HepG2 (cell line): ENCODE data around the gene MRPL28. TPM values are rescaled to one million over a fixed set of nuclear protein-coding genes. Genes with fewer than 3 reads are reported as not detected.
A peak's percentile ranks its signal among the peaks of the same experiment; 100 is the strongest.

ENCODE experiments used
- AGO1 ChIP-seq: fragments of 200-400 bp; formaldehyde crosslinking; IDR thresholded peaks from 2 replicates; pipeline ENCODE4 v1.6.1; 2017; ENCODE audit warnings: mild to moderate bottlenecking, low read depth, low read length, moderate library complexity; ENCODE audit not compliant: poor library complexity, severe bottlenecking
- ATM ChIP-seq: fragments of 450-650 bp; IDR thresholded peaks from 2 replicates; pipeline ENCODE4 v1.7.1; 2017; ENCODE audit warnings: mild to moderate bottlenecking, borderline replicate concordance
- MED8 ChIP-seq: sonication (generic); formaldehyde crosslinking; IDR thresholded peaks from 2 replicates; pipeline ENCODE4 v1.8.1; 2023; ENCODE audit warnings: mild to moderate bottlenecking, missing genetic modification reagents; ENCODE audit not compliant: insufficient replicate concordance
- NFKBIZ ChIP-seq: IDR thresholded peaks from 2 replicates; pipeline ENCODE4 v1.6.1; 2018; ENCODE audit warnings: missing genetic modification reagents, missing compliant biosample characterization
- RARA ChIP-seq: IDR thresholded peaks from 2 replicates; pipeline ENCODE4 v1.6.1; 2016; ENCODE audit warnings: missing genetic modification reagents, missing compliant biosample characterization
- SP140L ChIP-seq: sonication (generic); formaldehyde crosslinking; IDR thresholded peaks from 2 replicates; pipeline ENCODE4 v1.4.0; 2020; ENCODE audit warnings: missing genetic modification reagents, borderline replicate concordance
- U2AF2 ChIP-seq: fragments of 200-400 bp; formaldehyde crosslinking; IDR thresholded peaks from 2 replicates; pipeline ENCODE4 v1.6.1; 2017; ENCODE audit warnings: low read depth, mild to moderate bottlenecking, low read length
- ZBTB43 ChIP-seq: sonication (generic); formaldehyde crosslinking; conservative IDR thresholded peaks from 2 replicates; pipeline ENCODE4 v1.4.0; 2020; ENCODE audit warnings: missing genetic modification reagents
- ZNF101 ChIP-seq: sonication (generic); formaldehyde crosslinking; IDR thresholded peaks from 2 replicates; pipeline ENCODE4 v1.4.0; 2020; ENCODE audit warnings: mild to moderate bottlenecking, low read depth, missing genetic modification reagents, borderline replicate concordance
- ZNF251 ChIP-seq: sonication (generic); formaldehyde crosslinking; IDR thresholded peaks from 2 replicates; pipeline ENCODE4 v1.9.0; 2021; ENCODE audit warnings: mild to moderate bottlenecking, missing genetic modification reagents
- ZNF30 ChIP-seq: sonication (generic); formaldehyde crosslinking; IDR thresholded peaks from 2 replicates; pipeline ENCODE4 v1.5.0; 2020; ENCODE audit warnings: mild to moderate bottlenecking, missing genetic modification reagents
- ZNF530 ChIP-seq: sonication (generic); formaldehyde crosslinking; IDR thresholded peaks from 2 replicates; pipeline ENCODE4 v1.5.0; 2020; ENCODE audit warnings: low read depth, mild to moderate bottlenecking, missing genetic modification reagents
- ZNF614 ChIP-seq: IDR thresholded peaks from 2 replicates; pipeline ENCODE4 v1.6.1; 2018; ENCODE audit warnings: missing biosample characterization, missing genetic modification reagents, inconsistent platforms, borderline replicate concordance
- polyA plus RNA-seq, 8 experiments: library from polyadenylated mRNA; depleted of rRNA in 3 of 8; stranded (reverse) in 7 of 8; unstranded in 1 of 8; fragments of >200 nt; fragmentation: Illumina TruSeq in 4 of 8; extraction: Trizol in 4 of 8; gene quantifications; 2 replicates each; pipeline versions ENCODE4 v1.2.1 to v1.2.3, GENCODE V29; 2011 to 2016; ENCODE audit warnings: low read depth in 4 of 8, missing spikeins in 1 of 8, mixed read lengths in 1 of 8; ENCODE audit not compliant: insufficient read depth in 1 of 8
- total RNA-seq, 5 experiments: library from RNA; depleted of rRNA; stranded (reverse); fragments of >200 nt; fragmentation: Illumina TruSeq; extraction: Trizol; gene quantifications; 2 replicates each; pipeline ENCODE4 v1.2.3, GENCODE V29; 2016; ENCODE audit warnings: low read depth in 1 of 5
- TF ChIP-seq, protein P1 (sequence below): IDR thresholded peaks from 2 replicates; pipeline ENCODE4 v1.6.1; 2016; ENCODE audit warnings: missing biosample characterization, missing genetic modification reagents, low read depth
- TF ChIP-seq, protein P2 (sequence below): sonication (generic); formaldehyde crosslinking; IDR thresholded peaks from 2 replicates; pipeline ENCODE4 v1.8.1; 2023; ENCODE audit warnings: mild to moderate bottlenecking, missing genetic modification reagents
- TF ChIP-seq, protein P3 (sequence below): sonication (generic); formaldehyde crosslinking; IDR thresholded peaks from 2 replicates; pipeline ENCODE4 v1.5.0; 2020; ENCODE audit warnings: mild to moderate bottlenecking, missing genetic modification reagents, moderate library complexity
- TF ChIP-seq, protein P4 (sequence below): sonication (generic); formaldehyde crosslinking; IDR thresholded peaks from 2 replicates; pipeline ENCODE4 v1.4.0; 2020; ENCODE audit warnings: missing genetic modification reagents, mild to moderate bottlenecking, borderline replicate concordance
- TF ChIP-seq, protein P5 (sequence below): sonication (generic); formaldehyde crosslinking; IDR thresholded peaks from 2 replicates; pipeline ENCODE4 v1.4.0; 2020; ENCODE audit warnings: missing genetic modification reagents

Gene MRPL28
- total and polyA plus RNA-seq, 2 of the 13 experiments (the other 11 are each of a cell fraction or from before 2014, with no cell fraction given) = 114 to 135 TPM

DNA sequence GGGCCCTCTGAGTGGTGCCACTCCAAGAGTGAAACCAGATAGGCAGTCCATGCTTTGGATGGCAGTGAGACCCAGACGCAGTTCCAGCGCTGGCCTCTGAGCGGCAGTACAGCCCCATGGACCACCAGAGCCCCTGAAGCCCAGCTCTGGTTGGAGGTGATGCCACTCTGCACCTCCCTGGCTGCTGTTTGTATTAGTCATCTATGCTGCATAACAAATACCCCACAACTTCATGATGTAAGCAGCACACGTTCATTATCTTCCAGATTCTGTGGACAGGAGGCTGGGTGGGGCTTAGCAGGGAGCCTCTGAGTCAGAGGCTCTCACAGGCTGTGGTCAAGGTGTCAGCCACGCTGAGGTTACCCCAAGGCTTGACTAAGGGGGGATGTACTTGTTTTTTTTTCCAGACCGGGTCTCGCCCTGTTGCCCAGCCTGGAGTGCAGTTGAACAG lies 21.6 kb upstream of the MRPL28 start (continued):
- TF ChIP-seq RARA (CRISPR knock-in tag) (no peak), ZNF101 (no peak), ZNF30 (no peak), MED8 (no peak), ATM (no peak), NFKBIZ (CRISPR knock-in tag) (no peak), ZBTB43 (CRISPR knock-in tag) (no peak), U2AF2 (no peak), AGO1 (no peak), SP140L (CRISPR knock-in tag) (no peak), ZNF614 (CRISPR knock-in tag) (no peak; the same call in 1 of the 2 replicates), ZNF251 (CRISPR knock-in tag) (no peak), ZNF530 (CRISPR knock-in tag) (no peak)
- TF ChIP-seq, protein P1, sequence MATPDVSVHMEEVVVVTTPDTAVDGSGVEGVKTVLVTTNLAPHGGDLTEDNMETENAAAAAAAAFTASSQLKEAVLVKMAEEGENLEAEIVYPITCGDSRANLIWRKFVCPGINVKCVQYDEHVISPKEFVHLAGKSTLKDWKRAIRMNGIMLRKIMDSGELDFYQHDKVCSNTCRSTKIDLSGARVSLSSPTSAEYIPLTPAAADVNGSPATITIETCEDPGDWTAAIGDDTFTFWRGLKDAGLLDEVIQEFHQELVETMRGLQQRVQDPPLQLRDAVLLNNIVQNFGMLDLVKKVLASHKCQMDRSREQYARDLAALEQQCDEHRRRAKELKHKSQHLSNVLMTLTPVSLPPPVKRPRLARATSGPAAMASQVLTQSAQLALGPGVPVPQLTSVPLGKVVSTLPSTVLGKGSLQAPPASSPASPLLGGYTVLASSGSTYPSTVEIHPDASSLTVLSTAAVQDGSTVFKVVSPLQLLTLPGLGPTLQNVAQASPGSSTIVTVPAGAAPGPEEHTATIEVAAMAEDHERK (CRISPR knock-in tag) = no peak
- TF ChIP-seq, protein P2, sequence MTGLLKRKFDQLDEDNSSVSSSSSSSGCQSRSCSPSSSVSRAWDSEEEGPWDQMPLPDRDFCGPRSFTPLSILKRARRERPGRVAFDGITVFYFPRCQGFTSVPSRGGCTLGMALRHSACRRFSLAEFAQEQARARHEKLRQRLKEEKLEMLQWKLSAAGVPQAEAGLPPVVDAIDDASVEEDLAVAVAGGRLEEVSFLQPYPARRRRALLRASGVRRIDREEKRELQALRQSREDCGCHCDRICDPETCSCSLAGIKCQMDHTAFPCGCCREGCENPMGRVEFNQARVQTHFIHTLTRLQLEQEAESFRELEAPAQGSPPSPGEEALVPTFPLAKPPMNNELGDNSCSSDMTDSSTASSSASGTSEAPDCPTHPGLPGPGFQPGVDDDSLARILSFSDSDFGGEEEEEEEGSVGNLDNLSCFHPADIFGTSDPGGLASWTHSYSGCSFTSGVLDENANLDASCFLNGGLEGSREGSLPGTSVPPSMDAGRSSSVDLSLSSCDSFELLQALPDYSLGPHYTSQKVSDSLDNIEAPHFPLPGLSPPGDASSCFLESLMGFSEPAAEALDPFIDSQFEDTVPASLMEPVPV (CRISPR knock-in tag) = no peak
- TF ChIP-seq, protein P3, sequence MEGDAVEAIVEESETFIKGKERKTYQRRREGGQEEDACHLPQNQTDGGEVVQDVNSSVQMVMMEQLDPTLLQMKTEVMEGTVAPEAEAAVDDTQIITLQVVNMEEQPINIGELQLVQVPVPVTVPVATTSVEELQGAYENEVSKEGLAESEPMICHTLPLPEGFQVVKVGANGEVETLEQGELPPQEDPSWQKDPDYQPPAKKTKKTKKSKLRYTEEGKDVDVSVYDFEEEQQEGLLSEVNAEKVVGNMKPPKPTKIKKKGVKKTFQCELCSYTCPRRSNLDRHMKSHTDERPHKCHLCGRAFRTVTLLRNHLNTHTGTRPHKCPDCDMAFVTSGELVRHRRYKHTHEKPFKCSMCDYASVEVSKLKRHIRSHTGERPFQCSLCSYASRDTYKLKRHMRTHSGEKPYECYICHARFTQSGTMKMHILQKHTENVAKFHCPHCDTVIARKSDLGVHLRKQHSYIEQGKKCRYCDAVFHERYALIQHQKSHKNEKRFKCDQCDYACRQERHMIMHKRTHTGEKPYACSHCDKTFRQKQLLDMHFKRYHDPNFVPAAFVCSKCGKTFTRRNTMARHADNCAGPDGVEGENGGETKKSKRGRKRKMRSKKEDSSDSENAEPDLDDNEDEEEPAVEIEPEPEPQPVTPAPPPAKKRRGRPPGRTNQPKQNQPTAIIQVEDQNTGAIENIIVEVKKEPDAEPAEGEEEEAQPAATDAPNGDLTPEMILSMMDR = peak; percentile 97
- TF ChIP-seq, protein P4, sequence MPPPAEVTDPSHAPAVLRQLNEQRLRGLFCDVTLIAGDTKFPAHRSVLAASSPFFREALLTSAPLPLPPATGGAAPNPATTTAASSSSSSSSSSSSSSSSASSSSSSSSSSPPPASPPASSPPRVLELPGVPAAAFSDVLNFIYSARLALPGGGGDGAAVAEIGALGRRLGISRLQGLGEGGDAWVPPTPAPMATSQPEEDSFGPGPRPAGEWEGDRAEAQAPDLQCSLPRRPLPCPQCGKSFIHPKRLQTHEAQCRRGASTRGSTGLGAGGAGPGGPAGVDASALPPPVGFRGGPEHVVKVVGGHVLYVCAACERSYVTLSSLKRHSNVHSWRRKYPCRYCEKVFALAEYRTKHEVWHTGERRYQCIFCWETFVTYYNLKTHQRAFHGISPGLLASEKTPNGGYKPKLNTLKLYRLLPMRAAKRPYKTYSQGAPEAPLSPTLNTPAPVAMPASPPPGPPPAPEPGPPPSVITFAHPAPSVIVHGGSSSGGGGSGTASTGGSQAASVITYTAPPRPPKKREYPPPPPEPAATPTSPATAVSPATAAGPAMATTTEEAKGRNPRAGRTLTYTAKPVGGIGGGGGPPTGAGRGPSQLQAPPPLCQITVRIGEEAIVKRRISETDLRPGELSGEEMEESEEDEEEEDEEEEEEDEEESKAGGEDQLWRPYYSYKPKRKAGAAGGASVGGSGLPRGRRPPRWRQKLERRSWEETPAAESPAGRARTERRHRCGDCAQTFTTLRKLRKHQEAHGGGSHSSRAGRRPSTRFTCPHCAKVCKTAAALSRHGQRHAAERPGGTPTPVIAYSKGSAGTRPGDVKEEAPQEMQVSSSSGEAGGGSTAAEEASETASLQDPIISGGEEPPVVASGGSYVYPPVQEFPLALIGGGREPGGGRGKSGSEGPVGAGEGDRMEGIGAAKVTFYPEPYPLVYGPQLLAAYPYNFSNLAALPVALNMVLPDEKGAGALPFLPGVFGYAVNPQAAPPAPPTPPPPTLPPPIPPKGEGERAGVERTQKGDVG (CRISPR knock-in tag) = 0 out of 2 replicates have a peak, but pooled peaks have one; percentile 27
- TF ChIP-seq, protein P5, sequence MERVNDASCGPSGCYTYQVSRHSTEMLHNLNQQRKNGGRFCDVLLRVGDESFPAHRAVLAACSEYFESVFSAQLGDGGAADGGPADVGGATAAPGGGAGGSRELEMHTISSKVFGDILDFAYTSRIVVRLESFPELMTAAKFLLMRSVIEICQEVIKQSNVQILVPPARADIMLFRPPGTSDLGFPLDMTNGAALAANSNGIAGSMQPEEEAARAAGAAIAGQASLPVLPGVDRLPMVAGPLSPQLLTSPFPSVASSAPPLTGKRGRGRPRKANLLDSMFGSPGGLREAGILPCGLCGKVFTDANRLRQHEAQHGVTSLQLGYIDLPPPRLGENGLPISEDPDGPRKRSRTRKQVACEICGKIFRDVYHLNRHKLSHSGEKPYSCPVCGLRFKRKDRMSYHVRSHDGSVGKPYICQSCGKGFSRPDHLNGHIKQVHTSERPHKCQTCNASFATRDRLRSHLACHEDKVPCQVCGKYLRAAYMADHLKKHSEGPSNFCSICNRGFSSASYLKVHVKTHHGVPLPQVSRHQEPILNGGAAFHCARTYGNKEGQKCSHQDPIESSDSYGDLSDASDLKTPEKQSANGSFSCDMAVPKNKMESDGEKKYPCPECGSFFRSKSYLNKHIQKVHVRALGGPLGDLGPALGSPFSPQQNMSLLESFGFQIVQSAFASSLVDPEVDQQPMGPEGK = 0 out of 2 replicates have a peak, but pooled peaks have one; percentile 18
